ENCODE data around the gene PCTP.

DNA sequence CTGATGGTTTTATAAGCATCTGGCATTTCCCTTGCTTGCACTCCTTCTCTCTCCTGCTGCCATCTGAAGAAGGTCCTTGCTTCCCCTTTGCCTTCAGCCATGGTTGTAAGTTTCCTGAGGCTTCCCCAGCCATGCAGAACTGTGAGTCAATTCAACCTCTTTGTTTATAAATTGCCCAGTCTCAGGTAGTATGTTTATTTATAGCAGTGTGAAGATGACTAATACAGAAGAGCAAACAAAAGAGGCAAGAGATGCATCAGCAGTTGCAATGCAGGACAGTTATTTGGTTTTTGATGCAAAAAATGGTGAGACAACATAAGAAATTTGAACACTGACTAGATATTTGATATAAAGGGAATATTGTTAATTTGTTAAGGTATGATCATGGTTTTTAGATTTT is 45.0 kb upstream of the PCTP start:
- TF ChIP-seq, protein P1, sequence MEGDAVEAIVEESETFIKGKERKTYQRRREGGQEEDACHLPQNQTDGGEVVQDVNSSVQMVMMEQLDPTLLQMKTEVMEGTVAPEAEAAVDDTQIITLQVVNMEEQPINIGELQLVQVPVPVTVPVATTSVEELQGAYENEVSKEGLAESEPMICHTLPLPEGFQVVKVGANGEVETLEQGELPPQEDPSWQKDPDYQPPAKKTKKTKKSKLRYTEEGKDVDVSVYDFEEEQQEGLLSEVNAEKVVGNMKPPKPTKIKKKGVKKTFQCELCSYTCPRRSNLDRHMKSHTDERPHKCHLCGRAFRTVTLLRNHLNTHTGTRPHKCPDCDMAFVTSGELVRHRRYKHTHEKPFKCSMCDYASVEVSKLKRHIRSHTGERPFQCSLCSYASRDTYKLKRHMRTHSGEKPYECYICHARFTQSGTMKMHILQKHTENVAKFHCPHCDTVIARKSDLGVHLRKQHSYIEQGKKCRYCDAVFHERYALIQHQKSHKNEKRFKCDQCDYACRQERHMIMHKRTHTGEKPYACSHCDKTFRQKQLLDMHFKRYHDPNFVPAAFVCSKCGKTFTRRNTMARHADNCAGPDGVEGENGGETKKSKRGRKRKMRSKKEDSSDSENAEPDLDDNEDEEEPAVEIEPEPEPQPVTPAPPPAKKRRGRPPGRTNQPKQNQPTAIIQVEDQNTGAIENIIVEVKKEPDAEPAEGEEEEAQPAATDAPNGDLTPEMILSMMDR (conservative IDR thresholded peaks at IDR 0.05 in 1 of 2, IDR thresholded peaks at IDR 0.05 in 1 of 2; ENCODE audit: extremely low read depth in 1 of 2, insufficient read depth in 1 of 2, low read depth in 1 of 2, low read length in 2 of 2) = no peak
- TF ChIP-seq EZH2 (IDR thresholded peaks at IDR 0.05; ENCODE audit: borderline replicate concordance, low read length) = no peak

Data from mammary epithelial cell (primary cell).